A549 treated with CORT108297 at 1 μM for 4 hours (cell line): ENCODE results near the gene SMIM35. TPM values are rescaled to one million over a fixed set of nuclear protein-coding genes. Genes with fewer than 3 reads are reported as not detected.

ENCODE experiments used
- total RNA-seq: library from RNA; stranded (reverse); fragments of 200-300 nt; extraction: Qiagen RNA extraction; gene quantifications from 5 replicates; pipeline ENCODE4 v1.2.3, GENCODE V29; 2022

SMIM35 gene
- total RNA-seq: not detected in 5 replicates

DNA sequence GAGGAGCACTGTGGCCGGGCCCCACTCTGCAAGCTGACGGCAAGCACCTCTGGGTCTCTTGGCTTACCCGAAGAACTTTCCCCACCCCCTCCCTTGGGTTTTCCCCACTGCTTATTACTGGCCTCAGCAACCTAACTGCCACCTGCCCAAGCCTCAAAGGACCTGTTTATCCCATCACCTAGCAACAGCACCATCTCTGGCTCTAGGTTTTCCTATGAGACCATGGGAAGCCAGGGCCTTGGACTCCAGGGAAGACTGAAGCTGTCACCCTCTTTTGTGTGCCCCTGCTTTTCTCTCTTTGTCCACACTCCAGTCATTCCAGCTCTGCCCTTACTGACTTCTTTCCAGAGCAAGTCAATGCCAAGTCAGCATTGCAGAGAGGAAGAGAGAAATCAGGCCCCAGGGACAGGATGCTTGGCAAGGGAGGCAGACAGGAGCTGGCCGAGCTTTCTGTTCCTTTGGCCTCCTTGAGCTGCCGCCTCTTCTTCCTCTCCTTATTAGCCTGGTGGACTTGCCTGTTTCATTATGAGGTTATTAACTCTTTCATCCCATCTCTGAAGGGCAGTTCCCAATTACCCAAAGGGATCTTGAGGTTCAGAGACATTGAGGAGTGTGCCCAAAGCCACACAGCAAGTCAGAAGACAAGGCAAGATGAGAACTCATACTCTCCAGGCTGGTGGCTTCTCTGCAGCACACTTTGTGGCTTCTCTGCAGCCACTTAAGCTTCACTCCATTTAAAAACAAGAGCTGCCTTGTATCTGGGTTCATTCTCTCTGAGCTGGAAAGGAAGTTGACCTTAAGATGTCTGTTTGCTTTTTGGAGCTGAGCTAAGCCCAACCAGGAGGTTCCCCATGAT is at the start of gene SMIM35:
TSS of gene SMIM35 (minus strand) at position 51 of the 856 bp plus-strand sequence. CDS start 206 bp downstream, outside the sequence.

DNA sequence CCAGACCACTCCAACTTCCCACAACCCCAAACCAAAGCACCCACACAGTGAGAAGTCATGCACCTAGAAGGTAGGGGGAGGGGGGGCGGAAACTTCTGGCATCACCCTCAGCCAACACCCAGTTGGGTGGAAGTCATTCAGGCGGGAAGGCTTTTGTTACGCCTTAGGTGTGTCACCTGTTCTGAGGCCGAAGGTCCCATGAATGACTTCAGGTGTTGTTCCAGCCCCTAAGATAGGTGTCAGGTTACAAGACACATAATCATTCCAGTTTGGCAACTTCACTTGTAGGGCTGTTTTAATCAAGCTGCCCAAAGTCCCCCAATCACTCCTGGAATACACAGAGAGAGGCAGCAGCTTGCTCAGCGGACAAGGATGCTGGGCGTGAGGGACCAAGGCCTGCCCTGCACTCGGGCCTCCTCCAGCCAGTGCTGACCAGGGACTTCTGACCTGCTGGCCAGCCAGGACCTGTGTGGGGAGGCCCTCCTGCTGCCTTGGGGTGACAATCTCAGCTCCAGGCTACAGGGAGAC is 9.9 kb downstream of the SMIM35 start, which contains the start of gene TMPRSS4:
TSS of gene TMPRSS4 (plus strand) at position 325 of the 528 bp plus-strand sequence. CDS start 225 bp downstream, outside the sequence.

DNA sequence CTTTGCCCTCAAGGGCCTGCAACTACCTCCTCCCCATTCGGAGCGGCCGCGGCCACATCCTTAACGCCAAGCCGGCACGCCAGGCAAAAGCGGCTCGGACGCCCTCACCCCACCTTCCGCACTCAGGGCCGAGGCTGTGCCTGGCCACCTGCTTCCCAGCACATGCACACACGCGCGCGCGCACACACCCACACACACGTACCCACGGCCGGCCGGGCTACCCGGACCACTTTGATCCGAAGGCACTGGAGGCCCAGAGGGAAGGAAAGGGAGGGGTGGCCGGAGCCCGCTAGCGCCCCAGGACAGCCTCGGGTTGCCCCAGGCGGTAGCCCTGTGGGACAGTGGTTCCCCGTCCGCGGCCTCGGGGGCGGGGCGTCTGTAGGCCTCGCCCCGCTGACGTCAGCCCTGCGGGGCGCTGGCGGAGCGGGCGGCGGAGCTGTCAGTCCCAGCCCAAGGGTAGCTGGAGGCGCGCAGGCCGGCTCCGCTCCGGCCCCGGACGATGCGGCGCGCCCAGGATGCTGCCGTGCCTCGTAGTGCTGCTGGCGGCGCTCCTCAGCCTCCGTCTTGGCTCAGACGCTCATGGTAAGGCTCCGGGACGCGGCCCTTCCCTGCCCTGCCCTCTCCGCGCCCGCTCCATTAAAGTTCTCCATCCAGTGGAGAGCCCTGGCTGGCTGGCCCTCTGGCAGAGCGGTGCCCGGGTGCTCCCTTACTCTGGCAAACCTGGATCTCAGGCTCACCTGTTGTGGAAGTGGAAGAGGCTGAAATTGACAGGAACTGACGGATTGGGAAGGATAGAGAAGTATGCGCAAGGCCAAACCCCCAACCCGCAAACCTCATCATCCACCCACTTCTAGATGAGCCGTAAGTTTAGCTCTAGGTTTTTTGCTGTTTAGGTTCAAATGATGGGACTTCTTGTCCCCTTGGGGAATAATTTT is 100.5 kb downstream of the SMIM35 start, which contains the start of gene IL10RA:
TSS of gene IL10RA (plus strand) at position 442 of the 935 bp plus-strand sequence. CDS start at position 516, 74 bp downstream.

Other genes with a start within 250 kb of the SMIM35 start
- 0.20 to 0.52 TPM (median 0.29 TPM) in 5 replicates for gene FXYD6, start 210.3 kb downstream of the SMIM35 start, total RNA-seq
- gene TMPRSS13, start 157.6 kb downstream of the SMIM35 start, total RNA-seq: not detected in 5 replicates
- 0.02 to 0.21 TPM (median 0.07 TPM) in 4 of 5 replicates, not detected in the other for gene IL10RA, start 100.6 kb downstream of the SMIM35 start, total RNA-seq
- not detected in 5 replicates for gene TMPRSS4, start 9.9 kb downstream of the SMIM35 start, total RNA-seq
- gene SCN4B, start 65.9 kb upstream of the SMIM35 start, total RNA-seq: 0.03 to 0.08 TPM (median 0.07 TPM) in 5 replicates
- gene SCN2B, start 89.7 kb upstream of the SMIM35 start, total RNA-seq: not detected in 5 replicates
- gene JAML, start 138.0 kb upstream of the SMIM35 start, total RNA-seq: not detected in 5 replicates
- 0.29 to 0.47 TPM (median 0.32 TPM) in 5 replicates for gene MPZL3, start 165.4 kb upstream of the SMIM35 start, total RNA-seq
- gene MPZL2, start 177.3 kb upstream of the SMIM35 start, total RNA-seq: 0.15 TPM in 1 of 5 replicates, not detected in the others
- not detected in 5 replicates for gene CD3E, start 217.8 kb upstream of the SMIM35 start, total RNA-seq